HG03439 (cell line): Measurements from ENCODE around the gene TMEM141.
"Not testable (repeated sequence)": the region's sequence is repeated elsewhere in the genome, so short reads cannot be mapped to it uniquely, and the experiment has no call there.

Experiments
- ATAC-seq: cut with Tn5 transposase; IDR thresholded peaks from one replicate; pipeline ENCODE4 v1.9.1; 2021; ENCODE audit warnings: mild to moderate bottlenecking, moderate library complexity; ENCODE audit not compliant: unreplicated experiment

The TMEM141 gene

GRCh38 chr9:136831002-136831719 is 40.0 kb downstream of the TMEM141 start:
- no peak for ATAC-seq

DNA sequence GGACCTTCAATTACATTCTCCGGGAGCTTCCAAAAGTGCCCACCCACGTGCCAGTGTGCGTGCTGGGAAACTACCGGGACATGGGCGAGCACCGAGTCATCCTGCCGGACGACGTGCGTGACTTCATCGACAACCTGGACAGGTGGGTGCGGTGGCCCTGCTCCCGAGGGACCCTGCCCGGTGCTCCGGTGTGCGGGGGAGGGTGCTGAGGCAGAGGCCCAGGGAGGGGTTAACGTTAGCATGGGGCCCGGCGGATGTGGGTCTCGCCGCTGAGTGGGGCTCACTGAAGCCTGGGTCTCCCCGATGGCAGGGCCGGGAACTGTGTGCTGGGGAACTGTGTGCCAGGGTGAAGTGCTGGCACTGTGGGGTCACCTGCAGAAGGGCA is 40.6 kb downstream of the TMEM141 start:
- no peak for ATAC-seq

DNA sequence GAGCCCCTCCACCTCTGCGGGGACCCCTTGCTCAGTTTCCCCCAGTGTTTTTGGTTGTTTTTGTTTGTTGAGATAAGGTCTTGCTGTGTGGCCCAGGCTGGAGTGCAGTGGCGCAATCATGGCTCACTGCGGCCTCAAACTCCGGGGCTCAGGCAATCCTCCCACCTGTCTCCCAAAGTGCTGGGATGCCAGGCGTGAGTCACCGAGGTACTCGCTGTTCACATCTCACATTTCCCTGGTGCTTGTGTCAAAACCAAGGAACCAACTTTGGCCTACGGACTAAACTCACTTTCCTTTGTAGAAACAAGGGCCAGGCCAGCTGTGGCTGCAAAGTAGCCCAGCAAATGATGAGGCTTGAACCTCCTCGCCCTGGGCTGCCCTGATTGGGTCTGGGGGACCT is 41.4 kb downstream of the TMEM141 start:
- ATAC-seq = no peak

DNA sequence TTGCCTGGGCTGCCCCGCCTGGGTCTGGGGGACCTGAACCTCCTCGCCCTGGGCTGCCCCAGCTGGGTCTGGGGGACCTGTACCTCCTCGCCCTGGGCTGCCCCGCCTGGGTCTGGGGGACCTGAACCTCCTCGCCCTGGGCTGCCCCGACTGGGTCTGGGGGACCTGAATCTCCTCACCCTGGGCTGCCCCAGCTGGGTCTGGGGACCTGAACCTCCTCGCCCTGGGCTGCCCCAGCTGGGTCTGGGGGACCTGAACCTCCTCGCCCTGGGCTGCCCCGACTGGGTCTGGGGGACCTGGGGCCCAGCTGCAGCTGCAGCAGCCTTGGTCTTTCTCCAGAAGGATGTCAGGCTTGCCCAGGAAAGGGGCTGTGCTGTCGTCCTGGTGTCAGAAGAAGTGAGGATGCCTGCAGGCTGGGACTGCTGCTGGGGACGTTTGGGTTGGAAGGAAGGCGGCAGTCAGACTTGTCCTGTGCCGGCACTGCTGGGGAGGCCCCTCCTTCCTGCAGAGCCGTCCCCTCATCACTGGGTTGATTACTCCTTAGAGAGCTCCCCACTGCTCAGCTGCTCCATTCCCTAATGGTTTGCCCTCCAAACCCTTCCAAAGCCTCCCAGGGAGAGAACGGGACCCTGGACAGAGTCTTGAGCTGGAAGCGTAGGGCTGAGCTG is 42.4 kb downstream of the TMEM141 start:
- ATAC-seq = not testable (repeated sequence)

GRCh38 chr9:136835162-136835931 is 44.2 kb downstream of the TMEM141 start:
- no peak for ATAC-seq

- ATAC-seq = no peak
Observed at GRCh38 chr9:136835932-136836904, 45.1 kb downstream of the TMEM141 start.

DNA sequence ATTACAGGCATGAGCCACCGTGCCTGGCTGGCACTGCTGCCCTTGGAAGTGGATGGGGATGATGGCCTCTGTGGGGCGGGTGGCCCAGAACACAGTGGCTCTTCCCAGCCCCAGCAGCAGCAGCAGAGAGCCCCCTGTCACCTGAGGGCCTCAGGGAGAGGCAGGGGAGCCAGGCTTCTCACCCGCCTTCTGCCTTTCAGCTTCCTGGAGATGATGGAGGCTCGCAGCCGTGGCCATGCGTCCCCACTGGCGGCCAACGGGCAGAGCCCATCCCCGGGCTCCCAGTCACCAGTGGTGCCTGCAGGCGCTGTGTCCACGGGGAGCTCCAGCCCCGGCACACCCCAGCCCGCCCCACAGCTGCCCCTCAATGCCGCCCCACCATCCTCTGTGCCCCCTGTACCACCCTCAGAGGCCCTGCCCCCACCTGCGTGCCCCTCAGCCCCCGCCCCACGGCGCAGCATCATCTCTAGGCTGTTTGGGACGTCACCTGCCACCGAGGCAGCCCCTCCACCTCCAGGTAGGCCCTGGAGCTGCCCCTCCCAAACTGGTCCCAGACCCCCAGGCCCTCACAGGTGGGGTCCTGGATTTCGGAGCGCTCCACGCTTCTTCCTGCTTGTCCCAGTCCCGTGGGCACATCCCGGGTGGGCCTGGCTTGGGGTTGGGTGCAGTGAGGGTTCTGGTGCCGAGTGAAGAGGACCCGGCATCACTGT is 46.2 kb downstream of the TMEM141 start:
- no peak for ATAC-seq

GRCh38 chr9:136837856-136838277 is 46.7 kb downstream of the TMEM141 start:
- not testable (repeated sequence) for ATAC-seq

DNA sequence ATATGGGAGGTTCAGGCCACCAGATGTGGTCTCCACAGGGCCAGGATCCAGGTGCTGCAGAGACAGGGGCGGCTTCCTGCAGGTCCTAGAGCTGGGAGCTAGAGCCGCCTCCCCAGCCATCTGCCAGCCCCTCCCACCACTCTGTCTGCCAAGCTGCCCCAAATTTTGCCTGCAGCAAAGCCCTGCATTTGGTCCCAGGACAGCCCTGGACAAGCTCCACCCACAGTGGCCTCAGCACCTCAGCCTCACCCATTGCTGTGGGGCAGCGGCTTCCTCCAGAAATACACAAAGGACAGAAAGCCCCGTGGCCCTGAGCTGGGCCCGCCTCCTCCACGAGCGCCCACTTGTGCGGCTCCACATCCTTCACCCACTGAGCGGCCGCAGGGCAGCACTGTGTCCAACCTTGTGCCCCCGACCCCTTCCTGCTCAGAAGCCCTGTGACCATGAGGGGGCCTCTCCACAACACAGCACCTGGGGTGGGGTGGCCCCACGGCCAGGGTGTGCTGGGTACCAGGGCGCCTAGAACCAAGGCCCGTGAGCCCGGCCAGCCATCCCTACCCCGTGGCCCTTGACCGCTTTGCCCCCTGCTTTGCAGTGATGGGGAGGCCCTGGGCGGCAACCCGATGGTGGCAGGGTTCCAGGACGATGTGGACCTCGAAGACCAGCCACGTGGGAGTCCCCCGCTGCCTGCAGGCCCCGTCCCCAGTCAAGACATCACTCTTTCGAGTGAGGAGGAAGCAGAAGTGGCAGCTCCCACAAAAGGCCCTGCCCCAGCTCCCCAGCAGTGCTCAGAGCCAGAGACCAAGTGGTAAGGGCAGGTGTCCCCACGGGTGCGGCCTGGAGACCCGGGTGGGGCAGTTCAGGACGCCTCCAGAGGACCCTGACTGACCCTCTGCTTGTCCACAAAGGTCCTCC is 47.4 kb downstream of the TMEM141 start:
- ATAC-seq = no peak

GRCh38 chr9:136839229-136840139 is 48.3 kb downstream of the TMEM141 start:
- ATAC-seq = no peak

DNA sequence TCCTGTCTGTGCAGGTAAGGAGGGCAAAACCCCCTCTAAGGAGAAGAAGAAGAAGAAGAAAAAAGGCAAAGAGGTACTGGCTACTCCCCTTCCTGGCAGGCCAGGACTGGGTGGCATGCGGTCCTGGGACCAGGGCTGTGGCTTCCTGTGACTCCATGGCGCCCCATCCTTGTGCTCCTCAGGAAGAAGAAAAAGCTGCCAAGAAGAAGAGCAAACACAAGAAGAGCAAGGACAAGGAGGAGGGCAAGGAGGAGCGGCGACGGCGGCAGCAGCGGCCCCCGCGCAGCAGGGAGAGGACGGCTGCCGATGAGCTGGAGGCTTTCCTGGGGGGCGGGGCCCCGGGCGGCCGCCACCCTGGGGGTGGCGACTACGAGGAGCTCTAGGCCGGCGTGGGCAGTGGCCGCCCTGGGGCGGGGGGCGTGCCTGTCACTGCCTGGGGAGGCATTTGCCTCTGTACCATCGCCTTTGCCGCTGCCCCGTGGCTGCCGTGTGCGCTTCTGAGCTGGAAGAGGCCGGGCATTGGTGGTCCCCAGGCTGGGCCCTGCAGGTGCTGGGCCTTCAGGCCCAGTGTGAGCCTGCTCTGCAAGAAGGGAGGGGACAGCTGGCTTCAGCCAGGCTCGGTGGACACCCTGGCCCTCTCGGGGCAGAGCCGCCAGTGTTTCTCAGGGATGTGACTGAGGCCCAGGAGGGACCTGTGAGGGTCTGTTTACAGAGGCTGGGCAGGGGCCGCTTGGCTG is 49.2 kb downstream of the TMEM141 start:
- ATAC-seq = no peak

- no peak for ATAC-seq
Observed at GRCh38 chr9:136840877-136841645, 49.9 kb downstream of the TMEM141 start.

GRCh38 chr9:136841646-136842379 is 50.7 kb downstream of the TMEM141 start:
- ATAC-seq = not testable (repeated sequence)

DNA sequence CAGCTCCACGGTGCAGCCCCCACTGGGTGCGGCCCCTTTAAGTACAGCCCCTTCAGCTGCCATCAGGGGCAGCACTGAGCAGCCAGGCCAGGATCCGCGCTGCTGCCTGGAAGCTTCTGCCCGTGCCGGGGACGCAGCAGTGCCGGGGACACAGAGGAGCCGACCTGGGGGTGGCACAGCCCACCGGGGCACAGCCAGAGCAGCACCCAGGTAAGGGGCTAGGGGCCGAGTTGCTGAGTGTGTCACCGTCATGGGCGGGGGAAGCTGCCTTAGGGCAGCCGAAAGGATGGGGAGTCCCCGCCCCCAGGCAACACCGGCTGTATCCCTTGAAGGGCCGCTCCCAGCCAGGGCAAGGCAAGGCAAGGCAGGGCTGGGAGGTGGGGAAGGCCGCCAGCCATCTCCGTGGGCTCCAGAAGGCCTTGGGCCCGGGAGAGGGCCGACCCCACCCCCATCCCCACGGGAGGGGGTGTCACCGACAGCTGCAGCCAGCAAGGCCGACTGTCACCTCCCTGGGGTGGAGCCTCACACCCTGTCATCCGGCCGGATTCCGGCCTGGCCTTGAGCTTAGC is 51.3 kb downstream of the TMEM141 start, which contains the start of gene AJM1:
AJM1 (plus strand) TSS at position 99 of the 569 bp plus-strand sequence. CDS start 1,937 bp downstream, outside the sequence.
- ATAC-seq = peak; percentile 52
